Left lung (tissue), 10 donors: ENCODE measurements around the gene DLX6. TPM values are rescaled to one million over a fixed set of nuclear protein-coding genes. Genes with fewer than 3 reads are reported as not detected.

Experiments used
- ATAC-seq: fragments of 200-7000 bp; cut with Tn5 transposase; one replicate; pipeline ENCODE4 v1.9.1; 2020; ENCODE audit warnings: moderate library complexity
- DNase-seq, 4 donors: peaks; one replicate each; pipeline ENCODE4 v3.0.0-alpha.2; 2013 to 2020
- H3K27ac ChIP-seq, 2 donors: fragments of 200-600 bp; sonication (generic) in 1 of 2; one replicate each; pipeline versions ENCODE4 v1.5.0 to v1.8.0; 2020 to 2021
- H3K27me3 ChIP-seq, 2 donors: fragments of 200-600 bp; sonication (generic) in 1 of 2; one replicate each; pipeline versions ENCODE4 v1.5.0 to v1.8.0; 2020 to 2021
- H3K36me3 ChIP-seq, 2 donors: fragments of 200-600 bp; sonication (generic) in 1 of 2; one replicate each; pipeline versions ENCODE4 v1.5.0 to v1.8.0; 2020 to 2021
- H3K4me1 ChIP-seq, 2 donors: fragments of 200-600 bp; one replicate each; pipeline ENCODE4 v1.8.0; 2021
- H3K4me3 ChIP-seq, 2 donors: fragments of 200-600 bp; sonication (generic) in 1 of 2; one replicate each; pipeline versions ENCODE4 v1.5.0 to v1.8.0; 2020 to 2021; ENCODE audit warnings: mild to moderate bottlenecking in 1 of 2
- H3K9me3 ChIP-seq, 2 donors: fragments of 200-600 bp; sonication (generic) in 1 of 2; one replicate each; pipeline versions ENCODE4 v1.5.0 to v1.8.0; 2020 to 2021
- CTCF ChIP-seq, 2 donors: fragments of 200-600 bp; sonication (generic) in 1 of 2; IDR thresholded peaks; one replicate each; pipeline versions ENCODE4 v1.5.0 to v1.8.0; 2021; ENCODE audit warnings: antibody characterized with exemption in 2 of 2
- intact Hi-C, 2 donors: fragments of 100-400 bp; cut with DNase I; formaldehyde crosslinking; loops; one replicate each; pipeline versions ENCODE4 v1.11.2 to v1.14.2; 2022
- polyA plus RNA-seq, 6 donors: library from polyadenylated mRNA; unstranded; fragments of 120-200 nt; gene quantifications; one replicate each; pipeline ENCODE4 v1.2.1, GENCODE V29; 2013; ENCODE audit not compliant: insufficient read length in 6 of 6
- total RNA-seq, 2 donors: library from RNA; stranded (reverse); fragmentation: NEBNext Ultra II Directional; extraction: Animal tissue kit (Norgen Biotek cat#: 25700); gene quantifications; one replicate each; pipeline ENCODE4 v1.2.1, GENCODE V29; 2021
- donor health status: DM: no; HTN: yes; CAD: no.
- donor health status: DM: no; HTN: no; CAD: no.

Gene DLX6
- total and polyA plus RNA-seq, 8 donors, result 0.14 TPM; not detected in 7

GRCh38 chr7:97014145-97014750, 8.9 kb downstream of the DLX6 start:
- no peak for DNase-seq
- no peaks in the 10 kb centered on the region for H3K36me3 ChIP-seq
- ATAC-seq, result no peak
- H3K4me1 ChIP-seq, result no peaks in the 10 kb centered on the region
- TF ChIP-seq CTCF (IDR thresholded peaks at IDR 0.05), result no peak
- no peak overlapping the region for H3K4me3 ChIP-seq
- no peaks in the 10 kb centered on the region for H3K9me3 ChIP-seq
- H3K27ac ChIP-seq, result no peak overlapping the region
- intact Hi-C loops, result no loop called here
- peaks cover 97 to 100% of the 10 kb centered on the region in 2 donors for H3K27me3 ChIP-seq

GRCh38 chr7:97015279-97015678, 9.9 kb downstream of the DLX6 start:
- TF ChIP-seq CTCF (IDR thresholded peaks at IDR 0.05), result no peak
- intact Hi-C loops, result no loop called here
- Histone ChIP-seq H3K9me3 (no peaks in the 10 kb centered on the region), H3K4me3 (no peak overlapping the region), H3K36me3 (no peaks in the 10 kb centered on the region), H3K4me1 (no peaks in the 10 kb centered on the region), H3K27me3 (peaks cover 96 to 100% of the 10 kb centered on the region in 2 donors), H3K27ac (no peak overlapping the region)
- no peak for DNase-seq
- ATAC-seq, result no peak

- no peak overlapping the region for H3K27ac ChIP-seq
- DNase-seq (no peak), ATAC-seq (no peak)
- intact Hi-C loops, result no loop called here
- H3K9me3 ChIP-seq, result no peaks in the 10 kb centered on the region
- no peak overlapping the region for H3K4me3 ChIP-seq
- peaks cover 0 to under 1% of the 10 kb centered on the region in 2 donors for H3K4me1 ChIP-seq
- H3K27me3 ChIP-seq, result peaks cover 96 to 100% of the 10 kb centered on the region in 2 donors
- H3K36me3 ChIP-seq, result no peaks in the 10 kb centered on the region
- TF ChIP-seq CTCF (IDR thresholded peaks at IDR 0.05), result no peak
These were observed 10.5 kb downstream of the DLX6 start for GRCh38 chr7:97015756-97016380.

- ATAC-seq (no peak), DNase-seq (peak in 1 of 4 donors; percentile 62)
- Histone ChIP-seq H3K27ac (no peak overlapping the region), H3K4me1 (peaks cover 0 to 3% of the 10 kb centered on the region in 2 donors), H3K27me3 (peaks cover 96 to 100% of the 10 kb centered on the region in 2 donors), H3K36me3 (no peaks in the 10 kb centered on the region), H3K9me3 (no peaks in the 10 kb centered on the region), H3K4me3 (no peak overlapping the region)
- intact Hi-C loops, result no loop called here
- no peak for TF ChIP-seq CTCF (IDR thresholded peaks at IDR 0.05)
These were observed 11.2 kb downstream of the DLX6 start for GRCh38 chr7:97016381-97017191.
